SW 1271 (cell line): ENCODE measurements around the gene MYO3B.
"Not testable (repeated sequence)": the region's sequence is repeated elsewhere in the genome, so short reads cannot be mapped to it uniquely, and the experiment has no call there.

Experiments used
- DNase-seq, 2 experiments: peaks; one replicate each; lab custom pipeline; 2025; lab: John Stamatoyannopoulos, UW

The MYO3B gene

GRCh38 chr2:170509452-170510193, 331.7 kb downstream of the MYO3B start:
- DNase-seq = no peak

- no peak for DNase-seq
Observed at GRCh38 chr2:170512266-170512665, 334.3 kb downstream of the MYO3B start.

GRCh38 chr2:170514140-170514539, 336.2 kb downstream of the MYO3B start:
- no peak for DNase-seq

GRCh38 chr2:170517538-170517937, 339.6 kb downstream of the MYO3B start:
- no peak for DNase-seq

GRCh38 chr2:170518911-170519310, 341.0 kb downstream of the MYO3B start:
- no peak for DNase-seq

- DNase-seq = no peak
Observed at GRCh38 chr2:170521299-170521698, 343.4 kb downstream of the MYO3B start.

GRCh38 chr2:170523506-170523905, 345.6 kb downstream of the MYO3B start:
- DNase-seq = no peak

- DNase-seq = no peak
Observed at GRCh38 chr2:170524828-170525565, 347.1 kb downstream of the MYO3B start.

- peak; percentile 68 to 84 for DNase-seq
Observed at GRCh38 chr2:170525566-170525900, 347.6 kb downstream of the MYO3B start.

- no peak for DNase-seq
Observed at GRCh38 chr2:170530284-170530745, 352.4 kb downstream of the MYO3B start.

- no peak for DNase-seq
Observed at GRCh38 chr2:170530803-170531564, 353.0 kb downstream of the MYO3B start.

- no peak for DNase-seq
Observed at GRCh38 chr2:170531876-170532275, 353.9 kb downstream of the MYO3B start.

- DNase-seq = no peak
Observed at GRCh38 chr2:170533156-170533555, 355.2 kb downstream of the MYO3B start.

- no peak for DNase-seq
Observed at GRCh38 chr2:170535552-170535951, 357.6 kb downstream of the MYO3B start.

GRCh38 chr2:170544817-170545216, 366.9 kb downstream of the MYO3B start:
- DNase-seq = no peak

- DNase-seq = no peak
Observed at GRCh38 chr2:170548304-170548703, 370.4 kb downstream of the MYO3B start.

- DNase-seq = no peak
Observed at GRCh38 chr2:170550501-170550900, 372.6 kb downstream of the MYO3B start.

- DNase-seq = not testable (repeated sequence)
Observed at GRCh38 chr2:170551899-170552298, 374.0 kb downstream of the MYO3B start.

- no peak for DNase-seq
Observed at GRCh38 chr2:170553748-170554147, 375.8 kb downstream of the MYO3B start.

GRCh38 chr2:170554278-170554955, 376.5 kb downstream of the MYO3B start:
- DNase-seq = no peak

- no peak for DNase-seq
Observed at GRCh38 chr2:170562928-170563327, 385.0 kb downstream of the MYO3B start.

- DNase-seq = no peak
Observed at GRCh38 chr2:170563401-170563800, 385.5 kb downstream of the MYO3B start.
